Fibroblast of skin of scalp (primary cell): ENCODE results near the gene CTNNA1. TPM values are rescaled to one million over a fixed set of nuclear protein-coding genes. Genes with fewer than 3 reads are reported as not detected.
"Not testable (repeated sequence)": the region's sequence is repeated elsewhere in the genome, so short reads cannot be mapped to it uniquely, and the experiment has no call there.

Source experiments
- DNase-seq: peaks from one replicate; pipeline ENCODE4 v3.0.0-alpha.2; 2013
- polyA plus RNA-seq, 2 experiments: library from polyadenylated mRNA; unstranded; fragments of 120-200 nt; gene quantifications; one replicate each; pipeline ENCODE4 v1.2.1, GENCODE V29; 2013; ENCODE audit not compliant: insufficient read length in 2 of 2

CTNNA1 gene, protein sequence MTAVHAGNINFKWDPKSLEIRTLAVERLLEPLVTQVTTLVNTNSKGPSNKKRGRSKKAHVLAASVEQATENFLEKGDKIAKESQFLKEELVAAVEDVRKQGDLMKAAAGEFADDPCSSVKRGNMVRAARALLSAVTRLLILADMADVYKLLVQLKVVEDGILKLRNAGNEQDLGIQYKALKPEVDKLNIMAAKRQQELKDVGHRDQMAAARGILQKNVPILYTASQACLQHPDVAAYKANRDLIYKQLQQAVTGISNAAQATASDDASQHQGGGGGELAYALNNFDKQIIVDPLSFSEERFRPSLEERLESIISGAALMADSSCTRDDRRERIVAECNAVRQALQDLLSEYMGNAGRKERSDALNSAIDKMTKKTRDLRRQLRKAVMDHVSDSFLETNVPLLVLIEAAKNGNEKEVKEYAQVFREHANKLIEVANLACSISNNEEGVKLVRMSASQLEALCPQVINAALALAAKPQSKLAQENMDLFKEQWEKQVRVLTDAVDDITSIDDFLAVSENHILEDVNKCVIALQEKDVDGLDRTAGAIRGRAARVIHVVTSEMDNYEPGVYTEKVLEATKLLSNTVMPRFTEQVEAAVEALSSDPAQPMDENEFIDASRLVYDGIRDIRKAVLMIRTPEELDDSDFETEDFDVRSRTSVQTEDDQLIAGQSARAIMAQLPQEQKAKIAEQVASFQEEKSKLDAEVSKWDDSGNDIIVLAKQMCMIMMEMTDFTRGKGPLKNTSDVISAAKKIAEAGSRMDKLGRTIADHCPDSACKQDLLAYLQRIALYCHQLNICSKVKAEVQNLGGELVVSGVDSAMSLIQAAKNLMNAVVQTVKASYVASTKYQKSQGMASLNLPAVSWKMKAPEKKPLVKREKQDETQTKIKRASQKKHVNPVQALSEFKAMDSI
- polyA plus RNA-seq (2013, experiment 1 of 2; ENCODE audit: insufficient read length), result 293 TPM
- 261 TPM for polyA plus RNA-seq (2013, experiment 2 of 2; ENCODE audit: insufficient read length)

DNA sequence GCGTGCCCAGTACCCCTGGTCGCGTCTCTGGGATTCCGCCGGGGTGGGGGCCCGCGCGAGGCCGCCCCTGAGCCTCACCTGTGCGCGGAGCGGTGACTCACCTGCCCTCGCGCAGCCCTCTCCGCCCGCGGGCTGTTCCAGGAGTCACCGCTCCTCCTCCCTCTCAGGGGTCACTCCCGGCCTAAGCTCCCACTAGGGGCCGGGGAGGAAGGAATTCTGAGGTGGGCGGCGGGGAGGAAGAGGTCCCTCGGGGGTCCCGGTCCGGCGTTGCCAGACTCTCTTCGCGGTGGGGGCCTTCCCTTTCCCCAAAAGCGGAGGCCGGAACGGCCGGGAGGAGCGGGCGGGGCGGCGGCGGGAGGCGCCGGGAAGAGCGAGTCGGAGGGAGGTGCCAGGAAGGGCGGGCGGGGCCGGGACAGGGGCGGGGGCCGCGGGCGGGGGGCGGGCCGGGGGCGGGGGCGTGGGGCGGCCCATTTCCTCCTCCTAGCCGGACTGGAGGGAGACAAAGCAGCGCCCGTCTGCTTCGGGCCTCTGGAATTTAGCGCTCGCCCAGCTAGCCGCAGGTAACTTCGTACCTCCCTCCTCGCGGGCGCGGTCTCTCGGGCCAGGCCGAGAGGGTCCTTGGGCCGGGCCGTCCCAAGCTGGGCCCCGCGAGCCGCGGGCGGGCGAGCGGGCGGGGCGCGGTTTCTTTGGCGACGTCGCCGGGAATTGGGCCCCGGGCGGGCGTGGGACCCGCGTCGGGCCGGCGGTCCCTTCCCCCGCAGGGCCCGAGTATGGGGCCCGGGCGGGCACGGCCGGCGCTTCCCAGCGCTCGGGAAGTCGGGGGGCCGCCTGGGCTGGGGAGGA lies at the start of gene CTNNA1:
TSS of gene CTNNA1 (plus strand) at position 475 of the 843 bp plus-strand sequence. CDS start 28,500 bp downstream, outside the sequence.
- peak; percentile 74 for DNase-seq

DNA sequence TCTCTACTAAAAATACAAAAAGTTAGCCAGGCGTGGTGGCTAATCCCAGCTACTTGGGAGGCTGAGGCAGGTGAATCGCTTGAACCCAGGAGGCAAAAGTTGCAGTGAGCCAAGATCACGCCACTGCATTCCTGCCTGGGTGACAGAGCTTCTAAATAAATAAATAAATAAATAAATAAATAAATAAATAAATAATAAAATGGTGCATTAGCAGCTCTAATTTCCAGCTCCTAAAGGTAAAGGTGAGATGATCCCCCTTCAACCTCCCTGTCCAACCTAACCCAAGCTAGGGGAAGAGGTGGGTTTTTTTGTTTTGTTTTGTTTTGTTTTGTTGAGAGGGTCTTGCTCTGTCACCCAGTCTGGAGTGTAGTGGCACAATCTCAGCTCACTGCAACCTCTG lies 49.4 kb upstream of the CTNNA1 start:
- DNase-seq, result not testable (repeated sequence)

DNA sequence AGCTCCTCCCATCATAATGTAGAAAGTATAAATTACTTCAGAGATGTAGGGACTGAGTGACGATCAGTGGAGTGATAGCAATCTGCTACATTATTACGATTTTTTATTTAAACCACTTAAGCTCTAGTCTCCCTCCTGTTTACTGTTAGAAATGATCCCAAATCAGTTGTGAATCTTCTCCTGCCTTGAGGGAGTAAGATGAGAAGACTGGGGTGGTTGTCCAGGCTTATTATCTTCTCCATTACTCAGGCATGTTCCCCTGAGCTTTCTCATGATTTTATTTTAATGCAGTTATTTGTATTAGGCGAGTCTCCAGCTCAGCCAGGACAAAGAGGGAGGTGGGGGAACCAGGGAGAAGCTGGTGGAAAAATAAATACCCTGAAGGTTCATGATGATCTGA lies 48.2 kb upstream of the CTNNA1 start:
- DNase-seq, result no peak

DNA sequence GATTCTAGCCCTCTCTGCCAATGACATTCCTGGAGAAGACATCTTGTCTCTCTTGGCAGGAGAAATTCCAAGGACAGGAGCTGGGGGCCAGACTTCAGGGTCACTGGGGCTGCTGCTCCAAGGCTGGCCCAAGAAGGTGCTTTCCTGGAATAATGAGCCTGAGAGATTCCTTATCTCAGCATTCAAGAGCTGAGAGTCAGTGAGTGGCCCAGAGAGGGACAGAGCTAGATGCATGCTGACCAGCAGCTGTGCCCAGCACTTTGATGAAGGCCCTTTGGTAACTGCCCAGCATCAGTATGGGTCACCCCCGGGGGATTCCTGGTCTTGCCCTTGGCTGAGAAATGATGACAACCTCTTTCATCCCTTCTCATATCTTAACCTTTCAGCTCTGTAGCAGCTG lies 47.7 kb upstream of the CTNNA1 start:
- no peak for DNase-seq

DNA sequence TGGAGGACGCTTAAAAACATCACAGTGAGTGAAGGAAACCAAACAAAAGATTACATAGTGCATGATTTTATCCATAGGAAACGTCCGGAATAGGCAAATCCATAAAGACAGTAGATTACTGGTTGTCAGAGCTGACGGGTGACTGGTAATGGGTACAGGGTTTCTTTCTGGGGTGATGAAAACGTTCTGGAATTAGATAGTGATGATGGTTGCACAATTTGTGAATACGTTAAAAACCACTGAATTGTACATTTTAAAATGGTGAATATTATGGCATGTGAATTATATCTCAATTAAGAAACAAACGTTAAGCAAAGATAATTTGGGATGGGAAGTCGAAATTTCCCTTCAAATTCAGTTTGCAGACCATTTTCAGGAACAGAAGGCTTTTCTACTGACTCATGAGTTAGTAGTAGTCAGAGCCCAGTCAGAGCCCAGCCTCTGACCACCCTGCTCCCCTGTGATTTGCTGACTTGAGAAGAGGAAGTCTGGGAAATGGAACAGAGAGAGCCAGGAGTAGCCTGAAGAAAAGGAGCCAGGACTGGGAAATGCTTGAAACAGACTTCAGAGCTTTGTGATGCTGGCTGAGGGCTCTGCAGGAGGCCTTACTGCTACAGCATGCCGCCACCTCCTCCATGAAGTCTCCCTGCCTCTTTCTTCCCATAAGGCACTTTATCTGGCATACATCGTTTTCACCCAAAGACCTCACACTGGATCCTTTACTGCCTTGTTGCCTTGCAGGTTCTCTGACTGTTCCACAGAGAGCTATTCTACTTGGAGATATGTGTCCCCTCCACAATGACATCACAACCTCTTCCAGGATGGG lies 46.4 kb upstream of the CTNNA1 start:
- peak; percentile 84 for DNase-seq

DNA sequence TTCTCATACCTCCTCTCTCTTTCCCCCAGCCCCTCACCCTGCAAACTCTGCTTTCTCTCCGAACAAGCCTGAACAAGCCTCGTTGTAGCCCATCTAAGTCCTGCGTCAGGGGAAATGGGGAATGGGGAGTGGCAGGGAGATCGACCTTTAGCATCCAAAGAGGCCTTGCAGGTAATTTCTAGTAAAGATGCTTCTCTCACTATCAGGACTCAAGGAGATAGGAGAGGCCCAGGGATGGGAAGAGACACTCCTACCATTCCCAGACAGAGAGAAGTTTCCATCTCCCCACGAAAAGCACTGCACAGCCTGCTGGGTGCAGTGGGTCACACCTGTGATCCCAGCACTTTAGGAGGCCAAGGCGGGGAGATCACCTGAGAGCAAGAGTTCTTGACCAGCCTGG lies 44.4 kb upstream of the CTNNA1 start:
- no peak for DNase-seq

DNA sequence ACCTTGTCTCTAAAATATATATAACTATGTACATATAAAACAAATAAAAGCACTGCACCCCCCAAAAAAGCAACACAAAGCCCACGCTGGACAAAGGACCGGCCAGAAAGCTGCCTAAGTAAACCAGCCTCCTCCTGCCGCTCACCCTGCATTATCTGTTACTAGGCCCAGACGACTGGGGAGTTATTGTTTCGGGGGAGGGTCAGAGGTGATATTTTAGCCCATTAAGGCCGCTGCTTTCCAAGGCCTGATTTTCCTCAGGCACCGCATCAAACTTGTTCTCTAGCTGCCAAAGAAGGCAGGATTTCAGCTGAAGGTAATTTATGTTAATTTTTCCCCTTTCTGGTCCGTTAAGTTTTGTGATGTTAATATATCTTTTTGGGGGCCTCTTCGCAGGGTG lies 44.0 kb upstream of the CTNNA1 start:
- DNase-seq, result no peak

DNA sequence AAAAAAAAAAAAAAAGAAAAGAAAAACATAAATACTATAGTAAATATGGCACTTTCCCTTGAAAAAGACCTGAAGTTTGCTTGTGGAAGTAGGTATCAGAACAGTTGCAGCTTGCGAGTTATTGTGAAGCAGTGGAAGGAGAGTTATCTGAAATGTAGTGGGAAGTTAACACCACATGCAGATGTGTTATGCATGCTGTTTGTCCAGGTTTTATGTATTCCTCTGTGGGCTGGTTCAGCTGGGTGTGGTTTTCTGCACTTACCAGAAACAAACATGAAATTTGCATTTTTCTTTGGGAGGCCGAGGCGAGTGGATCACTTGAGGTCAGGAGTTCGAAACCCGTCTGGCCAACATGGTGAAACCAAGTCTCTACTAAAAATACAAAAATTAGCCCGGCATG lies 42.1 kb upstream of the CTNNA1 start:
- DNase-seq, result no peak

DNA sequence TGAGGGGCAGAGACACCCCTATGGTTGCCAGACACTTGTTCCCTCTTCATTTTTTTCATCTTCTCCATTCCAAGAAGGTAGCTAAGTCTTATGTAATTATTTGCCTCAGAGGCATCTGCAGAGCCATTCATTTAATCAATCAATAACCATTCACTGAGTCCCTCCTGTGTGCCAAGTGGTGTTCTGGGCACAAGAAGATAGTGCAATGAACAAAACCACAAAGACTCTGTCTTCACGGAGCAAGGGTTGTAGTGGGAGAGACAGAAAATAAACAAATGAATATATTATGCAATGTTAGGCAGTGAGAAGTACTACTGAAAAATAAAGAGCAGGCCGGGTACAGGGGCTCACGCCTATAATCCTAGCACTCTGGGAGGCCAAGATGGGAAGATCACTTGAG lies 41.4 kb upstream of the CTNNA1 start:
- DNase-seq, result no peak

DNA sequence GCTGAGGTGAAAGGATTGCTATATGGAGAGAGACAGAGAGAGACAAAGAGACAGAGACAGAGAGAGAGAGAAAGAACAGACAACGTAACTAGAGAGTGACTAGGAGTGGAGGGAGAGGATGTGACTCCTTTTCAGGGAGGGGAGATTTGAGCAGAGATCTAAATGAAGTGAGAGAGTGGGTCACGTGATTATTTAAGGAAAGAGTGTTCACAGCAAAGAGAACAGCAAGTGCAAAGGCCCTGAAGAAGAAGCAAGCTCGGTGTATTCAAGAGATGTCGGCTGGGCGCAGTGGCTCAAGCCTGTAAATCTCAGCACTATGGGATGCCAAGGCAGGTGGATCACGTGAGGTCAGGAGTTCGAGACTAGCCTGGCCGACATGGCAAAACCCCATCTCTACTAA lies 40.9 kb upstream of the CTNNA1 start:
- no peak for DNase-seq

DNA sequence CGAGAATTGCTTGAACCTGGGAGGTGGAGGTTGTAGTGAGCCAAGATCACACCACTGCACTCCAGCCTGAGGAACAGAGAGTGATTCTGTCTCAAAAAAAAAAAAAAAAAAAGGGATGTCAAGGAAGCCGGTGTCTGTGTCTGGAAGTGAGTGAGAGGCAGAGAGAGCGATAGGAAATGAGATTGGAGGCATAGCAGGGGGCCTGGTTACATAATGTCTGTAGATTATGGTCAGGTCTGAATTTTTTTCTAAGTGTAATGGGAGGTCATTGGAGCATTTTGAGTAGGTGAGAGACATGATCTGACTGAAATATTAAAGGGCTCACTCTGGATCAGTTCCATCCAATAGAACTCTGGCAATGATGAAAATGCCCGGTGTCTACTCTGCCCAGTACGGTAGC lies 40.4 kb upstream of the CTNNA1 start:
- no peak for DNase-seq

DNA sequence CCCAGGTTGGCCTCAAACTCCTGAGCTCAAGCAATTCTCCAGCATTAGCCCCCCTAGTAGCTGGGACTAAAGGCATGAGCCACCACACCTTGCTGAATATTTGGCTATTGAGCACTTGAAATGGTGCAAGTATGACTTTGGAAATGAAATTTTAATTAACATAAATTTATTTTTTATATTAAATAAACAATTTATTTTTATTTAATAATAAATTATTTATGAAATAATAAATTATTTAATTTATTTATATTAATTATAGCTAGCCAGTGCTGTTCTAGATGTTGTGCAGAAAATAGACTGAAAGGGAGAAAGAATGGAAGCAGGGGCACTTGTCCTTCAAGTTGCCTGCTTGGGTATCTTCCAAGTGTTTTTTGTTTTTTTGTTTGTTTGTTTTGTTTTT lies 40.0 kb upstream of the CTNNA1 start:
- no peak for DNase-seq

DNA sequence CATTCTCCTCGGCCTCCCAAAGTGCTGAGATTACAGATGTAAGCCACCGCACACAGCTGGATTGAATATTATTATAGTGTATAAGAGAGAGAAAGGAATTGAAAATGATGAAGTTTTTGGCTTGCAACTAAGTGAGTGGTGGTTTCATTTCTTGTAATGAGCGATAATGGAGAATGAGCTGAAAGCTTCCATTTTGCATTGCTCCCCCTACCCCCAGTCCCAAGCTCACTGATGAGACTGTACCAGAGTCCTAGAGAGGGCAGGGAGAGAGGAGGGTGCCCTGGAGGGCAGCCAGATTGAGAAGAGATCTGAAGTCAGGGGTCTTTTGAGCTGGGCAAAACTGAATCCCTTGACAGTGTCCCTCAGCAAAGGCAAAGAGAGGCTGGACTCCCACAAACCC lies 38.5 kb upstream of the CTNNA1 start:
- no peak for DNase-seq

DNA sequence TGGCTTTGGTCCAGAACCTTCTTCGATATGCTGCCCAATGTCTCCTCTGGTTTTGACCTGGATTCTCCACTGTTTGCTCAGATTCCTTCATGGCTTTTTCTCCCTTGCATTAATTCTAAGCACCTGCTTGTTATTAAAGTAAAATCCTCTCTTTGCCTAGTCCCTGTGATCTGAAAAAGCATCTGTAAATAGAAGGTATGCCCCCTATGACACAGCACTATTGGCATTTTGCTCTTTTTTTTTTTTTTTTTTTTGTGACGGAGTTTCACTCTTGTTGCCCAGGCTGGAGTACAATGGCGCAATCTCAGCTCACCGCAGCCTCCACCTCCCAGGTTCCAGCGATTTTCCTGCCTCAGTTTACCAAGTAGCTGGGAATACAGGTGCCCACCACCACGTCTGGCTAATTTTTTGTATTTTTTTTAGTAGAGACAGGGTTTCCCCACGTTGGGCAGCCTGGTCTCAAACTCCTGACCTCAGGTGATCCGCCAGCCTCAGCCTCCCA lies 37.2 kb upstream of the CTNNA1 start:
- DNase-seq, result not testable (repeated sequence)

DNA sequence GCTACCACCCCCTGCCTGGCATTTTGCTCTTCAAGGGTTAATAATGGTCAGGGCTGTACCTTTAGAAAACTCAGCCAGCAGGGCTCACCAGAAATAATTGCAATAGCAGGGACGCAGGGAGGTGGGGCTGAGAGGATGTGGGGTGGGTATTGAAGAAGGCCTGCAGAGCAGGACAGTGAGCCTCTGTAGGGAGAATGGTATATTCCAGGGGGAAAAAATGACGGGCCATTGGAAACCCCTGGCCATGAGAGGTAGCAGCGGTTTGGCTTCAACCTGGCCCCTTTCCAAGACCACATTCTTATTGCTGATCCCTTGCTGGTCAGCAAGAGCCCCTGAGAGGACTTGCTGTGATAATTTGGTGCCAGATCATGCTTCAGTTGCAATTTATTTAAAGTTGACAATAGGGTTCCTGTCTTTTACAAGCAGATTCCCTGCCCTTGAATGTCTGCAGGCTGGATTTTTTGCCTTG lies 36.7 kb upstream of the CTNNA1 start:
- peak; percentile 19 for DNase-seq

DNA sequence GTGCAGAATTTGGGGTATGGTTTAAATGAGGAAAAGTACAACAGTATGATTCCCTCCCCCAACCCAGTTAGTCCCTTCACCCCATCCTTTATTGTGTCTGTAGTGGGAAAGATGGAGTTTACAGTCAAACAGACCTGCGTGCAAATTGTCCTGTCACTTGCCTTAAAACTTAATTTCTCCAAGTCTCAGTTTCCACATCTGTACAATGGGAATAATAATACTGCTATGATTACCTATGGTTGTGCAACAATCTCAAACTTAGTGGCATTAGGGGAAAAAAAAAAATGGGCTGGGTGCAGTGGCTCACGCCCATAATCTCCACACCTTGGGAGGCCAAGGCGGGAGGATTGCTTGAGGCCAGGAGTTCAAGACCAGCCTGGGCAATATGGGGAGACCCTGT lies 35.8 kb upstream of the CTNNA1 start:
- no peak for DNase-seq

DNA sequence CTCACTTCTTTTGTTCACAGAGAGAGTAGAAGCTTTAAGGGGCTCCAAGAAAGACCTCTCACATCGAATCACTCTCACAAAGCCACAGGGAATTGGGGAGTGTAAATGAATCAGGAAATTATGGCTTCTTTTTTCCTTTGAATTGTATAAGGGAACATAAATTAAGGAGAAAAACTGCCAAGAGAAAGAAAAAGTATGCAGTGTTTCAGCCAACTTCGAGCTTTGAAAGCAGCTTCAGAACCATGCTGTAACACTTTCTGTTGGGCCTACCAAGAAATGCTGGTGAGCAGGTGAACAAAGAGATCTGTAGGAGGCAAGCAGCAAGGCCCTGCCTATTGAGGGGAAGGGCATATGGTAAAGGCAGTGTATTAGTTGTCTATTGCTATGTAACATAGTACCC lies 33.4 kb upstream of the CTNNA1 start:
- no peak for DNase-seq

DNA sequence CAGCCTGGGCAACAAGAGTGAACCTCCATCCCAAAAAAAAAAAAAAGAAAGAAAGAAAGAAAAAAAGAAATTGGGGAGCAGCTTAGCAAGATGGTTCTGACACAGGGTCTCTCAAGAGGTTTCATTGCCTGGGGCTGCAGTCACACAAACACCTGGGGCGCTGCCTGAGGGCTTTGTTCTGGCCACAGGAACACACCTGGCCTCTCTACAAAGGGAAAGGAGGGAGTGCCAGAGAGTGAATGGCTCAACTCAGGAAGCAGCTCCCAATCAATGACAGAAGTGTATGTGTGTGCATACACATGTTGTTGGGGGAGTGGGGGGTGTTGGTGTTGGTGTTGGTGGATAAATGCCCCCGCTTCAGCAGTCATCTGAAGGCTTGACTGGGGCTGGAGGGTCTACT lies 32.4 kb upstream of the CTNNA1 start:
- DNase-seq, result no peak

DNA sequence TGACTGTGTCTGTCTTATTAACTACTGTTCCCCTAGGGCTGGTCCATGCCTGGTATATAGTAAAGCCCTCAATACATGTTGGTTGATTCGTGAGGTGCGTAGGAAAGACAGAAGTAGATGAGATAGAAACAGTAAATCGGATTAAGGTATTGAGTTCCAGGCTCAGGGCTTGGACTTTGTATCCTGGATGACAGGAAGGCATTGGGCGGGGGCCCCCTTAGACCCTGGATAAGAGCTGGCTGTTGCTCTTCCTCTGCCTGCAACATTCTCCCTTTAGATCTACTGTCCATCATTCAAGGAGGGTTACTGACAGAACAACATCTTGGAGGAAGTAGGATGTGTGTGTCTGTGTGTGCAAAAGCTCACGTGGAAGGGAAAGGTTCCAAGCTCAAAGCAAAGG lies 31.2 kb upstream of the CTNNA1 start:
- DNase-seq, result no peak

DNA sequence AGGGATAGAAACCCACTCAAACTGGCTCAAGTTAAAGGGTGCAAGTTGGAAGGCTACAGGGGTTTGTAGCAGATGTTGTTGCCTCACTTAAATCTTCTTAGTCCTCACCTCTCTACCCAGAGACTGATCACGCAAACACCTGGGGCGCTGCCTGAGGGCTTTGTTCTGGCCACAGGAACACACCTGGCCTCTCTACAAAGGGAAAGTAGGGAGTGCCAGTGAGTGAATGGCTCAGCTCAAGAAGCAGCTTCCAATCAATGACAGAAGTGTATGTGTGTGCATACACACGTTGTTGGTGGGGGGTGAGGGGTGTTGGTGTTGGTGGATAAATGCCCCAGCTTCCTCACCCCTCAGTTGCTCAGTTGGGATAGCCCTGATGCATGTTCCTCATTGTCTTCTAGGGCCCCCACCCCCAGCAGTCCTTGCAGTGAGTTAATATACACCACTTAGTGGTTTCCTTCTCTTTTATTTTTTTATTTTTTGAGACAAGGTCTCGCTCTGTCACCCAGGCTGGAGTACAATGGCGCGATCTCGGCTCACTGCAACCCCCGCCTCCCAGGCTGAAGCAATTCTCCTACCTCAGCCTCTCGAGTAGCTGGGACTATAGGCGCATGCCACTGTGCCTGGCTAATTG lies 30.6 kb upstream of the CTNNA1 start:
- DNase-seq, result no peak
